ENCODE results near the gene INPP5E.

The INPP5E gene

GRCh38 chr9:136471802-136472487 lies 32.3 kb upstream of the INPP5E start:
- H3K4me3 ChIP-seq (ENCODE audit: low read depth, low read length) = no peak overlapping the region
- TF ChIP-seq CTCF (IDR thresholded peaks at IDR 0.05; ENCODE audit: borderline replicate concordance, insufficient read depth, low read depth, low read length) = no peak

GRCh38 chr9:136470792-136471469 lies 31.3 kb upstream of the INPP5E start:
- H3K4me3 ChIP-seq (ENCODE audit: low read depth, low read length) = no peak overlapping the region
- TF ChIP-seq CTCF (IDR thresholded peaks at IDR 0.05; ENCODE audit: borderline replicate concordance, insufficient read depth, low read depth, low read length) = no peak

- TF ChIP-seq CTCF (IDR thresholded peaks at IDR 0.05; ENCODE audit: borderline replicate concordance, insufficient read depth, low read depth, low read length) = no peak
- H3K4me3 ChIP-seq (ENCODE audit: low read depth, low read length) = no peak overlapping the region
Measured at GRCh38 chr9:136470356-136470755, 30.7 kb upstream of the INPP5E start.

- TF ChIP-seq CTCF (IDR thresholded peaks at IDR 0.05; ENCODE audit: borderline replicate concordance, insufficient read depth, low read depth, low read length) = no peak
- no peak overlapping the region for H3K4me3 ChIP-seq (ENCODE audit: low read depth, low read length)
Measured at GRCh38 chr9:136467766-136468165, 28.1 kb upstream of the INPP5E start.

- H3K4me3 ChIP-seq (ENCODE audit: low read depth, low read length) = no peak overlapping the region
- TF ChIP-seq CTCF (IDR thresholded peaks at IDR 0.05; ENCODE audit: borderline replicate concordance, insufficient read depth, low read depth, low read length) = no peak
Measured at GRCh38 chr9:136466155-136466541, 26.5 kb upstream of the INPP5E start.

- no peak for TF ChIP-seq CTCF (IDR thresholded peaks at IDR 0.05; ENCODE audit: borderline replicate concordance, insufficient read depth, low read depth, low read length)
- no peak overlapping the region for H3K4me3 ChIP-seq (ENCODE audit: low read depth, low read length)
Measured at GRCh38 chr9:136465500-136466154, 26.0 kb upstream of the INPP5E start.

All from GM12875 (cell line).